ENCODE data around the gene SLC30A10. TPM values are rescaled to one million over a fixed set of nuclear protein-coding genes. Genes with fewer than 3 reads are reported as not detected.
A peak's percentile ranks its signal among the peaks of the same experiment; 100 is the strongest.

Gene SLC30A10
- total RNA-seq, 1 experiment from 2014 or later, result not detected

- H3K36me3 Mint-ChIP-seq (ENCODE audit: insufficient read depth, unreplicated experiment), result no peaks in the 10 kb centered on the region
- H3K4me1 Mint-ChIP-seq (ENCODE audit: insufficient read depth, unreplicated experiment), result peaks cover 9% of the 10 kb centered on the region
- peaks cover 17% of the 10 kb centered on the region for H3K27me3 Mint-ChIP-seq (ENCODE audit: insufficient read depth, unreplicated experiment)
- H3K4me3 Mint-ChIP-seq (ENCODE audit: unreplicated experiment), result no peak overlapping the region
- BruUV-seq (replicated peaks), result no TSS peak
- H3K27ac Mint-ChIP-seq (ENCODE audit: low read depth, unreplicated experiment), result no peak overlapping the region
- CTCF ChIA-PET, result interaction anchor here (0.9 to 1.5 kb wide), 5 partner anchors 20 to 92 kb away, joined by 3 to 5 read pairs (median 3); no protein-coding TSS in a partner anchor
- no peaks in the 10 kb centered on the region for H3K9me3 Mint-ChIP-seq (ENCODE audit: unreplicated experiment)
- POLR2A ChIA-PET, result interaction anchor here (0.6 kb wide), 1 partner anchor 35 kb away, joined by 3 read pairs; no protein-coding TSS in a partner anchor
- intact Hi-C loops (cut with micrococcal nuclease), result no loop called here
- DNase-seq (ENCODE audit: unreplicated experiment), result no peak
- no peak for TF ChIP-seq CTCF (IDR thresholded peaks at IDR 0.05; ENCODE audit: unreplicated experiment)
Measured at GRCh38 chr1:219924342-219924741, 4.0 kb downstream of the SLC30A10 start.

- peaks cover 43% of the 10 kb centered on the region for H3K27me3 Mint-ChIP-seq (ENCODE audit: insufficient read depth, unreplicated experiment)
- intact Hi-C loops (cut with micrococcal nuclease), result no loop called here
- ChIA-PET POLR2A (interaction anchor here (2.0 kb wide), 1 partner anchor 9 kb away, joined by 7 read pairs; no protein-coding TSS in a partner anchor), CTCF (no interaction called here)
- H3K36me3 Mint-ChIP-seq (ENCODE audit: insufficient read depth, unreplicated experiment), result no peaks in the 10 kb centered on the region
- no peaks in the 10 kb centered on the region for H3K4me1 Mint-ChIP-seq (ENCODE audit: insufficient read depth, unreplicated experiment)
- H3K4me3 Mint-ChIP-seq (ENCODE audit: unreplicated experiment), result no peak overlapping the region
- H3K27ac Mint-ChIP-seq (ENCODE audit: low read depth, unreplicated experiment), result no peak overlapping the region
- BruUV-seq (replicated peaks), result no TSS peak
- TF ChIP-seq CTCF (IDR thresholded peaks at IDR 0.05; ENCODE audit: unreplicated experiment), result no peak
- DNase-seq (ENCODE audit: unreplicated experiment), result peak; percentile 94
- no peaks in the 10 kb centered on the region for H3K9me3 Mint-ChIP-seq (ENCODE audit: unreplicated experiment)
Measured at GRCh38 chr1:219917851-219918466, 10.4 kb downstream of the SLC30A10 start.

GRCh38 chr1:219917281-219917680 lies 11.1 kb downstream of the SLC30A10 start:
- ChIA-PET CTCF (no interaction called here), POLR2A (interaction anchor here (2.0 kb wide), 1 partner anchor 9 kb away, joined by 7 read pairs; no protein-coding TSS in a partner anchor)
- TF ChIP-seq CTCF (IDR thresholded peaks at IDR 0.05; ENCODE audit: unreplicated experiment), result no peak
- no peak for DNase-seq (ENCODE audit: unreplicated experiment)
- Mint-ChIP-seq H3K4me3 (ENCODE audit: unreplicated experiment) (no peak overlapping the region), H3K9me3 (ENCODE audit: unreplicated experiment) (no peaks in the 10 kb centered on the region), H3K27ac (ENCODE audit: low read depth, unreplicated experiment) (no peak overlapping the region), H3K36me3 (ENCODE audit: insufficient read depth, unreplicated experiment) (no peaks in the 10 kb centered on the region), H3K4me1 (ENCODE audit: insufficient read depth, unreplicated experiment) (no peaks in the 10 kb centered on the region), H3K27me3 (ENCODE audit: insufficient read depth, unreplicated experiment) (peaks cover 37% of the 10 kb centered on the region)
- intact Hi-C loops (cut with micrococcal nuclease), result no loop called here
- BruUV-seq (replicated peaks), result no TSS peak

- intact Hi-C loops (cut with micrococcal nuclease), result no loop called here
- H3K4me3 Mint-ChIP-seq (ENCODE audit: unreplicated experiment), result no peak overlapping the region
- BruUV-seq (replicated peaks), result no TSS peak
- H3K9me3 Mint-ChIP-seq (ENCODE audit: unreplicated experiment), result no peaks in the 10 kb centered on the region
- peaks cover 27% of the 10 kb centered on the region for H3K27me3 Mint-ChIP-seq (ENCODE audit: insufficient read depth, unreplicated experiment)
- DNase-seq (ENCODE audit: unreplicated experiment), result no peak
- ChIA-PET POLR2A (no interaction called here), CTCF (no interaction called here)
- no peaks in the 10 kb centered on the region for H3K36me3 Mint-ChIP-seq (ENCODE audit: insufficient read depth, unreplicated experiment)
- no peak for TF ChIP-seq CTCF (IDR thresholded peaks at IDR 0.05; ENCODE audit: unreplicated experiment)
- no peaks in the 10 kb centered on the region for H3K4me1 Mint-ChIP-seq (ENCODE audit: insufficient read depth, unreplicated experiment)
- H3K27ac Mint-ChIP-seq (ENCODE audit: low read depth, unreplicated experiment), result no peak overlapping the region
Measured at GRCh38 chr1:219916257-219916656, 12.1 kb downstream of the SLC30A10 start.
